T-helper 1 cell treated with Interleukin-12 subunit alpha and Interleukin-12 subunit beta and Interleukin-4 antibody, amounts not matched to agents 30 ng/mL and 1 ng/mL, for 36 hours (primary cell): Measurements from ENCODE around the gene IDH2. TPM values are rescaled to one million over a fixed set of nuclear protein-coding genes. Genes with fewer than 3 reads are reported as not detected.

Experiments
- intact Hi-C: fragments of 100-400 bp; cut with micrococcal nuclease; formaldehyde crosslinking; loops from one replicate; pipeline ENCODE4 v1.15.1; 2024
- total RNA-seq: library from RNA; stranded (reverse); gene quantifications from 2 replicates; pipeline ENCODE4 v1.2.3, GENCODE V29; 2022

IDH2 gene
- total RNA-seq, 1 donor from 2014 or later, result 196 TPM

DNA sequence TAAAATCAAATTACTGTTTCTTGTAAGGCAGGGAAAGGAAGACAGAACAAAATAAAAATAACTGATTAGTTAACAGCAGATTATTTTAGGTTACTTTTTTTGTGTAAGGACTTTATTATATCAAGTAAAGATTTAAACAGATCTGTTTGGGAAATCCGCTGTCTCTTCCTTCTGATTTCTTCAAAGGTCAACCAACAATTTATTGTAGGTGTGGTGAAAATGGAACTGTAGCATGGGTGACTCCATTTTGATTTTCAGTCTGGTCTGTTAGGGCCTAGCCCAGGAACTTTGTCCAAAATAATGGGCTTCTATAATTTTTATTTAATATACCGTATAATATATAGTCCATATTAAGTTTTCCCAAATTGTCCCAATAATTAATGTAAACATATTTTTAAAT is 13.5 kb upstream of the IDH2 start:
- intact Hi-C loops, result no loop called here

- intact Hi-C loops, result no loop called here
These were observed 12.2 kb upstream of the IDH2 start for GRCh38 chr15:90114451-90114901.

DNA sequence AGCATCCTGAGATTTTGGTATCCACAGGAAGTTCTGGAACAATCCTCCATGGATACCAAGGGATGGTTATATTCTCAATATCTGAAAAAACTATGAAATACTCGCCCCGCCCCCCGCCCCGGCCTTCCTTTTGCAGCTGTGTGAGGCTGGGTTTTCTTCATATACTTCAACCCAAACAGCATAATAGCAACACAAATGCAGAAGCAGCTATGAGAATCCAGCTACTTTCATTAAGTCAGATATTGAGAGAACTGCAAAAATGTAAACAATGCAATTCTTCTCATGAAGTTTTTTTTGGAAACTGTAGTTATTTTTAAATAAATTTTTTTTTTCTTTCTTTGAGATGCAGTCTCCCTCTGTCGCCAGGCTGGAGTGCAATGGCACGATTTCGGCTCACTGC is 10.9 kb upstream of the IDH2 start:
- intact Hi-C loops, result no loop called here

DNA sequence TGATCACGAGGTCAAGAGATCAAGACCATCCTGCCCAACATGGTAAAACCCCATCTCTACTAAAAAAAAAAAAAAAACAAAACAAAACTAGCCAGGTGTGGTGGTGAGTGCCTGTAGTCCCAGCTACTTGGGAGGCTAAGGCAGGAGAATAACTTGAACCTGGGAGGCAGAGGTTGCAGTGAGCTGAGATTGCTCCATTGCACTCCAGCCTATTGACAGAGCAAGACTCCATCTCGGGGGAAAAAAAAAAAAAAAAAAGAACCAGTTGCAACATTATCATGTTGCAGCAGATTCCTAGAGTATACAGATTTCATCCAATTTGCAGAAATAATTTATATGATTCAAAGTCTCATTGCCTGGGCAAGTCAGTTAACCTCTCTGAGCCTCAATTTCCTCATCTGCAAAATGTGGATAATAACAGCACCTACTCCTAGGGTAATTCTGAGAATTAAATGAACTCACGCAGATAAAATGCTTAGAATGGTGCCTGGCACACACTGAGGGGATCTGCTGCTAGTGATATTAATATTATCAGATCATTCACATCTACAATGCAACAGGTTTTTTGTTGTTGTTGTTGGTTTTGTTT is 7.0 kb upstream of the IDH2 start:
- intact Hi-C loops, result loop anchor here (10.0 kb wide), 1 partner anchor 276 kb away; the partner anchor contains the start of gene IQGAP1

DNA sequence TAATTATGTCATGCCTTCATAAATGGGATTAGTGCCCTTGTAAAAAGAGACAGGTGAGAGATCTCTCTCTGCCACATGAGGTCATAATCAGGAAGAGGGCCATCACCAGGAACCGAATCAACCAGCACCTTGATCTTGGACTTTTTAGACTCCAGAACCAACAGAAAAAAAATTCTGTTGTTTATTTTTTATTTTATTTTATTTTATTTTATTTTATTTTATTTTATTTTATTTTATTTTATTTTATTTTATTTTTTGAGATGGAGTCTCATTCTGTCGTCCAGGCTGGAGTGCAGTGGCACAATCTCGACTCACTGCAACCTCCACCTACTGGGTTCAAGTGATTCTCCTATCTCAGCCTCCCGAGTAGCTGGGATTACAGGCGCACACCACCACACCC is 5.8 kb upstream of the IDH2 start:
- intact Hi-C loops, result loop anchor here (10.0 kb wide), 1 partner anchor 277 kb away; the partner anchor contains the start of gene IQGAP1

- intact Hi-C loops, result loop anchor here (10.0 kb wide), 1 partner anchor 278 kb away; the partner anchor contains the start of gene IQGAP1
These were observed 4.4 kb upstream of the IDH2 start for GRCh38 chr15:90106522-90107117.

DNA sequence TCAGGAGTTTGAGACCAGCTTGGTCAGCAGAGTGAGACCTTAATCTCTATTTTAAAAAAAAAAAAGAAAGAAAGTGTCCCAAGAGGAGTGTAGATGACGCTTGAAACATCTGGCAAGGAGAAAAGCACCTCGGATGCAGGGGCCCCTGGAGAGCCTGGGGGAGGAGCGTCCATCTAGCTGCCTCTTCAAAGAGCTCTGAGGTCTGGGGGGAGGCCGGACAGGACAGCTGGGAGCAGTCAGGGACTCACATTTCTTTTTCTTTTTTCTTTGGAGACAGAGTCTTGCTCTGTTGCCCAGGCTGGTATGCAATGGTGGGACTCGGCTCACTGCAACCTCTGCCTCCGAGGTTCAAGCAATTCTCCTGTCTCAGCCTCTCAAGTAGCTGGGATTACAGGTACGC is 3.3 kb upstream of the IDH2 start:
- intact Hi-C loops, result loop anchor here (10.0 kb wide), 1 partner anchor 279 kb away; the partner anchor contains the start of gene IQGAP1

GRCh38 chr15:90104551-90104950 is 2.3 kb upstream of the IDH2 start:
- intact Hi-C loops, result loop anchor here (10.0 kb wide), 1 partner anchor 280 kb away; the partner anchor contains the start of gene IQGAP1

DNA sequence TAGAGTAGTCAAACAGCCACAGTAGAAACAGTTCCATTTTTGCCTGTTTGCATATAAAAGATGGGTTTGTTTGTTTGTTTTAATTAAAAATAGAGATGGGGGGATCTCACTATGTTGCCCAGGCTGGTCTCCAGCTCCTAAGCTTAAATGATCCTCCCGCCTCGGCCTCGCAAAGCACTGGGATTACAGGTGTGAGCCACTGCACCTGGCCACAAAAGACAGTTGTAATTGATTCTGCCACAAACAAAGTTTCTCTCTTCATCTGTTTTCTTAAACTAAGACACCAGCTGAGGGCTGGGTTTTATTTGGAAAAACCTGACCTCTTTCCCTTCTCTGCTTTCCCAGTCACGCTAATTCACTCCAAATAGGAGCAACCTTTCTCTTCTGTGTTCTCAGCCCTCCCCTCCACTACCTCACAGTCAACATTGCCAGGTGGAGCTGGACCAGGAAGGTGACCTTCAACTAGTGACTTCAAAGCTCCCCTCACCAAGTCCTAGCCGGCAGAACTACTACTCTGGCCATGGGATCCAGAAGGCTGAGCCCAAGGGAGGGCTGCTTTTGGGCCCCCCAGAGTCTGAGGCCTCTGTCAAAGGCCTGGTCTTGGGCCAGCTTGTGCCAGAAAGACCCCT is 1.5 kb upstream of the IDH2 start:
- intact Hi-C loops, result loop anchor here (2.0 to 10.0 kb wide), 2 partner anchors 17 to 281 kb away; partner anchors contain the start of gene IQGAP1

DNA sequence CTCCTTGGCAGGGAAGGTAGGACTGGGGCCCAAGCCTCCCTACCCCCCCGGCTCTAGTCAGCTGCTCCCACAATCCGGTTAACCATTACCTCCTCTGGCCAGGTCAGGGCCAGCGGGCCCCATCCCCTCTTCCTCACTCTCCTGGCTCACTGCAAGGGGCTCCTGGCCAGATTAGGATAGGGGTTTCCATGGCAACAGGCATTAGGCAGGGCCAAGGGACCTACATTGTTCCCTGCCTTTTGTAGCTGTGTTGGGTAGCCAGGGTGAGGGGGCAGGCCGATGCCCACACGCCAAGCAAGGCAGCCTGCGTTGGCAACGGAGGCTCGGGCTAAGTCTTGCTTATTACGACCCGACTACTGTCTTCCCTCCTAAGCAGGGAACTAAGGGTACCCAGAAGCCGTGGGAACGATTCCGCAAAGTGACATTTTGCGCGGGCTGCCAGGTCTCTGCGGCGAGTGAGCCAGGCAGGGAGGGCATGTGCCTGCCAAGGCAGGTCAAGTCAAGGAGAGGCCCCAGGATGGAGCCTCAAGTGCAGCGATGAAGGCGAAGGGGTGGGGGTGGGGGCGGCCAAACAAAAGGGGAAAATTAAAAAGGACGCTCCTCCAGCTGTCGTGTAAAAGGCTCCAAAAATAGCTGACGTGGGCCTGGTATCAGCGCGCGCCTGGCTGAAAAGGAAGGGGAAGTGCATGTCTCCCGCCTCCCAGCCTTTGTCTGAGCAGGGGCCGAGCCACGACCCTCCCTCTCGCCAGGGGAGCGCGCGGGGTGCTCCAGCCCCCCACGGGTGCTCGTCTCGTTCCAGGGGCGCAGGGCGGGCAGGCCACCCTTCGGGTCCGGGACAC is 919 bp downstream of the IDH2 start:
- intact Hi-C loops, result loop anchor here (2.0 to 10.0 kb wide), 2 partner anchors 283 to 463 kb away; partner anchors contain the start of gene IQGAP1

- intact Hi-C loops, result loop anchor here (1.0 to 10.0 kb wide), 8 partner anchors 85 to 832 kb away; partner anchors contain the start of genes GDPGP1, HDDC3, IQGAP1 and POLG
These were observed 2.1 kb downstream of the IDH2 start for GRCh38 chr15:90099868-90100831.

DNA sequence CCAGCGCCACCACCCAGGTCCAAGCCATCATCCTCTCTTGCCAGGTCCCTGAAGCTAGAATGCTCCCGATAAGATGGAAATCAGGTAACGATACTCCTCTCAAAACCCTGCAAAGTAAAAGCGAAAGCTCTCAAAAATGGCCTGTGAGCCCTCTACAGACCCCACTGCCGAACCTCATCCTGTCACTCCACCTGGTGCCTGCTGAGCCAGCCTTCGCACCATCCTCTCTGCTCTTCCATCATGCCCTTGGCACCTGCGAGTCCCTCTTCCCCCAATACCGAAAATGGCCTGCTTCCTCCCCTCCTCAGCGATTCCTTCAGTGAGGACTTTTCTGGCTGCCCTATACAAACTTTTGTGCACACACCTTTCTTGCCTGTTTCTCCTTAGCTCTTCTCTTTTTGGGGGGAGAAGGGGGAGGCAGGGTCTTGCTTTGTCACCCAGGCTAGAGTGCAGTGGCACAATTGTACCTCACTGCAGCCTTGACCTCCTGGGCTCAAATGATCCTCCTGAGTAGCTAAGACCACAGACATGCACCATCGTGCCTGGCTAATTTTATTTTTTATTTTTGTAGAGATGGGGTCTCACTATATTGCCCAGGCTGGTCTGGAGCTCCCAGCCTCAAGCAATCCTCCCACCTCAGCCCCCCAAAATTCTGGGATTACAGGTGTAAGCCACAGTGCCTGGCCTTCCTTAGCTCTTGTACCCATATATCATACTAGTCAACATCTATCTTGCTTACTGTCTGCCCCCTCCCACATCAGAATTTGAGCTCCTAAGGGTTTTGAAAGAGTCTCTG is 3.0 kb downstream of the IDH2 start:
- intact Hi-C loops, result loop anchor here (1.0 to 10.0 kb wide), 6 partner anchors 86 to 833 kb away; partner anchors contain the start of genes GDPGP1, HDDC3, POLG and ZNF710

- intact Hi-C loops, result loop anchor here (1.0 to 10.0 kb wide), 12 partner anchors 10 to 835 kb away; partner anchors contain the start of genes HDDC3, NGRN, POLG and ZNF710
These were observed 4.8 kb downstream of the IDH2 start for GRCh38 chr15:90097475-90097874.

- intact Hi-C loops, result loop anchor here (5.0 to 10.0 kb wide), 4 partner anchors 93 to 837 kb away; partner anchors contain the start of genes HDDC3, POLG and ZNF710
These were observed 6.7 kb downstream of the IDH2 start for GRCh38 chr15:90095521-90095959.

DNA sequence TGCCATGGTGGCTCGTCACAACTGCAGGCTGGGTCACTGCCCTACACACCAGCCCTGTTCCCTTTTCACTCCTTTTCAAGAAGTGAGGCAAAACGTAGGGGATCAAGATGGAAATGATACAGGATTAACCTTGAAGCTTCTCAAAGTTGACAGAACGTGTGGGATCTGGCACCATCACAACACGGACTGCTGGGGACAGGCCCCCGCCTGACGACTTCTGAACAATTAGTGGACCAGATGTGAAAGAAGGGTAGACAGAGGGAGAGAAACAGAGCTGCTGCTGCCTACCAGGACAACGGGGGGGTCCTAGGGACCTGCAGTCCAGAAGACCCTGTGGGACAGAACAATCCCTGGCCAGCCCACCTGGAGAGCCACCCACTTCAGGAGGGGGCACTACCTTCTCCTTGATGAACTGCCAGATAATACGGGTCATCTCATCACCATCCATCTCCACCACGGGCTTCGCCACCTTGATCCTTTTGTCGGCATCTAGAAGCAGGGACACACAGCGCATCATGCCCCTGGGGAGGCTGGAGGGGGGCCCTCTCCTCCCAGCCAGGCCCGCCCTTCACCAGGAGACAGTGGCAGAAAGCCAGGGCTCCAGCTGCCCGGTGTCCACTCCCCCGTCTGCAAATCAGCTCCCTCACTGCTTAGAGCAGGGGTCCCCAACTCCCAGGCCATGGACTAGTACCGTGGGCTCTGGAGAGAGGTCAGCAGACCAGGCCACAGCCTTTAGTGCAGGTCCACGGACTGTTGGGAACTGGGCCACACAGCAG is 10.9 kb downstream of the IDH2 start:
- intact Hi-C loops, result loop anchor here (10.0 kb wide), 1 partner anchor 757 kb away; the partner anchor contains the start of gene POLG

DNA sequence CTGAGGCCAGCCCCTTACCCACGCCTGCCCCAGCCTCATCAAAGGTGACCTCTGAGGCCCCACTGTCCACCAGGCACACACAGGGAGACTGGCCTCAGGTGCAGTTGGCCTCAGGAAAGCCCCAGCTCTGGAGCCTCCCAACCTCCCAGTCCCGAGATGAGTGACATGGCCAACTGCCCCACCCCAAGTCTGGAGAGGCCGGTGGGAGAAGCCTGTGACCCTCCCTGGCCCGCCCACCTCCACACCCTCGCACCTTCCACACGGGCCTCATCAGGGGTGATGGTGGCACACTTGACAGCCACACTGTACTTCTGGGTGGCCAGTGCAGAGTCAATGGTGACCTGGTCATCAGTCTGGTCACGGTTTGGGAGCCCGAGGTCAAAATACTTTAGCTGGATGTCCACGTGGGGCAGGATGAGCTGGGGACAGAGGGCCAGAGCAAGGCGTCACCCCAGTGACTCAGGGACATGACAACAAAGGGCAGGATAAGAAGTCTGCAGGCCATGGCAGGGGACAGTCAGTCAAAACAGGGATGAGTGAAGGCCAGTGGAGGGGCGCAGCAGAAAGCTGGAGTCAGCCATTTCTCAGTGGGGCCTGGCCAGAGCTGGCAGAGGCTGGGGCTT is 11.9 kb downstream of the IDH2 start:
- intact Hi-C loops, result loop anchor here (10.0 kb wide), 1 partner anchor 756 kb away; the partner anchor contains the start of gene POLG

GRCh38 chr15:90087454-90088154 is 14.7 kb downstream of the IDH2 start:
- intact Hi-C loops, result loop anchor here (1.0 to 2.0 kb wide), 5 partner anchors 10 to 347 kb away; partner anchors contain the start of gene IDH2
